GM23338 (cell line): ENCODE measurements around the gene PRPSAP1. TPM values are rescaled to one million over a fixed set of nuclear protein-coding genes. Genes with fewer than 3 reads are reported as not detected.

Experiments
- ATAC-seq: fragments of 200-7000 bp; cut with Tn5 transposase; 3 replicates; pipeline ENCODE4 v1.9.1; 2020
- DNase-seq: peaks from one replicate; pipeline ENCODE4 v3.0.0-alpha.2; 2015; ENCODE audit warnings: low spot score
- H2AFZ ChIP-seq: fragments of 200-600 bp; sonication (generic); 2 replicates; pipeline ENCODE4 v1.8.0; 2016; ENCODE audit warnings: antibody characterized with exemption, mild to moderate bottlenecking, moderate library complexity
- H3F3A ChIP-seq: fragments of 200-600 bp; sonication (generic); replicated peaks from 2 replicates; pipeline ENCODE4 v1.8.0; 2017; ENCODE audit warnings: antibody characterized with exemption, mixed run types, low read depth
- H3K27ac ChIP-seq: fragments of 200-600 bp; sonication (generic); 2 replicates; pipeline ENCODE4 v1.6.1; 2016; ENCODE audit warnings: low read depth
- H3K27me3 ChIP-seq: fragments of 200-600 bp; sonication (generic); 2 replicates; pipeline ENCODE4 v1.8.0; 2016; ENCODE audit warnings: mild to moderate bottlenecking, mixed run types, moderate library complexity; ENCODE audit not compliant: insufficient read depth
- H3K36me3 ChIP-seq: fragments of 200-600 bp; sonication (generic); 2 replicates; pipeline ENCODE4 v1.8.0; 2016; ENCODE audit warnings: mild to moderate bottlenecking; ENCODE audit not compliant: insufficient read depth
- H3K4me1 ChIP-seq: fragments of 200-600 bp; sonication (generic); 2 replicates; pipeline ENCODE4 v1.8.0; 2016; ENCODE audit warnings: mild to moderate bottlenecking, moderate library complexity; ENCODE audit not compliant: insufficient read depth
- H3K4me2 ChIP-seq: fragments of 200-600 bp; sonication (generic); 2 replicates; pipeline ENCODE4 v1.7.1; 2017; ENCODE audit warnings: mixed run types
- H3K4me3 ChIP-seq: fragments of 200-600 bp; sonication (generic); 2 replicates; pipeline ENCODE4 v1.6.1; 2016; ENCODE audit warnings: mixed run types
- H3K79me2 ChIP-seq: fragments of 200-600 bp; sonication (generic); replicated peaks from 2 replicates; pipeline ENCODE4 v1.8.0; 2017; ENCODE audit warnings: mild to moderate bottlenecking; ENCODE audit not compliant: insufficient read depth
- H3K9me2 ChIP-seq: fragments of 200-600 bp; sonication (generic); 2 replicates; pipeline ENCODE4 v1.8.0; 2017; ENCODE audit not compliant: insufficient read depth
- H4K20me1 ChIP-seq: fragments of 200-600 bp; sonication (generic); replicated peaks from 2 replicates; pipeline ENCODE4 v1.8.0; 2017; ENCODE audit warnings: mild to moderate bottlenecking; ENCODE audit not compliant: insufficient read depth
- H3K27ac Mint-ChIP-seq: 2 replicates; pipeline ENCODE4 v1.8.0; 2020; ENCODE audit warnings: inconsistent platforms, mild to moderate bottlenecking, moderate library complexity, mixed read lengths
- H3K27me3 Mint-ChIP-seq: 3 replicates; pipeline ENCODE4 v1.8.0; 2022; ENCODE audit warnings: low read depth, mild to moderate bottlenecking, moderate library complexity, mixed read lengths, inconsistent platforms; ENCODE audit not compliant: insufficient read depth, poor library complexity
- H3K36me3 Mint-ChIP-seq: 3 replicates; pipeline ENCODE4 v1.8.0; 2021; ENCODE audit warnings: low read depth, mild to moderate bottlenecking, inconsistent platforms, moderate library complexity, mixed read lengths
- H3K4me1 Mint-ChIP-seq: 3 replicates; pipeline ENCODE4 v1.8.0; 2020; ENCODE audit warnings: mild to moderate bottlenecking, inconsistent platforms, mixed read lengths
- H3K4me3 Mint-ChIP-seq: 3 replicates; pipeline ENCODE4 v1.8.0; 2021; ENCODE audit warnings: moderate library complexity, mild to moderate bottlenecking, inconsistent platforms, mixed read lengths
- H3K9me3 Mint-ChIP-seq: 3 replicates; pipeline ENCODE4 v1.8.0; 2020; ENCODE audit warnings: moderate library complexity, mild to moderate bottlenecking, inconsistent platforms, mixed read lengths
- CREB1 ChIP-seq: fragments of 250-450 bp; sonication (Bioruptor Pico); IDR thresholded peaks from 2 replicates; pipeline ENCODE4 v1.5.0; 2020; ENCODE audit warnings: low read depth, mild to moderate bottlenecking, moderate library complexity
- EZH2 ChIP-seq: fragments of 200-600 bp; sonication (generic); IDR thresholded peaks from one replicate; pipeline ENCODE4 v1.8.0; 2017; ENCODE audit warnings: antibody characterized with exemption, mild to moderate bottlenecking, low read depth; ENCODE audit not compliant: unreplicated experiment
- EZH2phosphoT487 ChIP-seq: fragments of 200-600 bp; sonication (generic); IDR thresholded peaks from one replicate; pipeline ENCODE4 v1.8.1; 2018; ENCODE audit warnings: antibody characterized with exemption; ENCODE audit not compliant: unreplicated experiment
- JUNB ChIP-seq: IDR thresholded peaks from one replicate; pipeline ENCODE4 v1.6.1; 2016; ENCODE audit warnings: antibody characterized with exemption; ENCODE audit not compliant: unreplicated experiment
- NANOG ChIP-seq: IDR thresholded peaks from 2 replicates; pipeline ENCODE4 v1.6.1; 2016; ENCODE audit warnings: antibody characterized with exemption, borderline replicate concordance
- POLR2AphosphoS5 ChIP-seq: IDR thresholded peaks from 2 replicates; pipeline ENCODE4 v1.6.1; 2016; ENCODE audit warnings: antibody characterized with exemption, low read depth
- STAT1 ChIP-seq: IDR thresholded peaks from one replicate; pipeline ENCODE4 v1.6.1; 2016; ENCODE audit warnings: antibody characterized with exemption; ENCODE audit not compliant: unreplicated experiment
- ZNF114 ChIP-seq: fragments of 250-450 bp; sonication (Bioruptor Pico); IDR thresholded peaks from 2 replicates; pipeline ENCODE4 v1.5.0; 2020; ENCODE audit warnings: mild to moderate bottlenecking, moderate library complexity
- ZNF331 ChIP-seq: fragments of 250-450 bp; sonication (Bioruptor Pico); IDR thresholded peaks from 2 replicates; pipeline ENCODE4 v1.5.0; 2020; ENCODE audit warnings: low read depth, mild to moderate bottlenecking, moderate library complexity
- polyA plus RNA-seq: library from polyadenylated mRNA; unstranded; fragments of >200 nt; fragmentation: Nextera tagmentation; extraction: Ambion mirVana; gene quantifications from 2 replicates; pipeline ENCODE4 v1.2.1, GENCODE V29; 2016
- total RNA-seq: library from RNA; depleted of rRNA; stranded (reverse); fragments of >200 nt; shearing (Covaris generic); gene quantifications from 2 replicates; pipeline ENCODE4 v1.2.3, GENCODE V29; 2014
- TF ChIP-seq, protein P1 (sequence below), 2 experiments: fragments of 200-600 bp in 1 of 2; sonication (generic) in 1 of 2; conservative IDR thresholded peaks; 2 replicates each; pipeline versions ENCODE4 v1.5.1 to v1.6.1; 2016 to 2017; ENCODE audit warnings: antibody characterized with exemption in 2 of 2, low read depth in 2 of 2, mild to moderate bottlenecking in 2 of 2, moderate library complexity in 1 of 2
- TF ChIP-seq, protein P2 (sequence below): IDR thresholded peaks from 2 replicates; pipeline ENCODE4 v1.6.1; 2016; ENCODE audit warnings: antibody characterized with exemption
- TF ChIP-seq, protein P3 (sequence below): IDR thresholded peaks from one replicate; pipeline ENCODE4 v1.6.1; 2018; ENCODE audit warnings: antibody characterized with exemption; ENCODE audit not compliant: unreplicated experiment
- TF ChIP-seq, protein P4 (sequence below): fragments of 250-450 bp; sonication (Bioruptor Pico); IDR thresholded peaks from 2 replicates; pipeline ENCODE4 v1.5.0; 2020; ENCODE audit warnings: mild to moderate bottlenecking, moderate library complexity

PRPSAP1 gene
- total and polyA plus RNA-seq, 2 experiments from 2014 or later, result 39.5 to 58.8 TPM

DNA sequence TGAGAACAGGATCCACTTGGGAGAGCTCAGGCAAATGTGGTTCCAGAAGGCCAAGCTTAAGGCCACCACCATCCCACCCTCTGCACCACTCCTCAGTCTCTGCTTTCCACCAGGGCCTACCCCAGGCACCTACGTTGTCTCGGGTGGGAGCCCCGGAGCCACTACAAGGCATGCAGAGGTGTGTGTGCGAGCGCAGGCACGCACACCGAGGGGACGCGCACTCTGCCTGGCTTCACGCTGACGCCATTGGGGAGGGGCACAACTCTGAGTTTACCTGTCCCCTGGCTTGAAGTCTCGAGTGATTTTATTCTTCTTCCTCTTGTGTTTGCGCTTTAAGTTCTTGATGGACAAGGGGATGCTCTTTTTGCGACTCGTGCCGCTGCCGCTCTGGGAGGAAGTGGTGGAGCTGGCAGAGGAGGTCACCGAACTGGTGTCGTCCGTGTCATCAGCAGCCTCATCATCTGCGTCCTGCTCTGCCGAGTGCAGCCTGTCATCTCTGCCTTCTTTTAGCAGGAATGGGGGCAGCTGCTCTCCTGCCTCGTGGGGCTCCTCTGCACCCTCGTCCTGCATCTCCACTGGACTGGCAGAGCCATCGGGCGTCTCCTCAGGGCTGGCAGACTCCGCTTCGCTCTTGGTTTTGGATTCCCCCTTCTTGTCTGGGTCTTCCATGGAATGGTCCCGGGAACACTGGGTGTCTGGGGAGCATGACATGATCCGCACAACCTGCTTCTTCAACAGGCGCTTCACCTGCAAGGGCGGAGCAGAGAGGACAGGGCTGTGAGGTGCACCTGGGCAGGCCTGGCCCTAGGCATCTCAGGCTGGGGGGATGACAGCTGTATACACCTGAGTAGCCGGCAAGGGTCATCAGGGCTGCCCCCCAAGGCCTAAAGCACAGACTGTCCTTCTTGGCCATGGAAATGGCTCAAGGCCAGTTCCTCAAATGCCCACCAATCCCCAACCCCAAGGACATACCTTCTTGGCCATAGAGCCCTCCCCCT, 45.8 kb upstream of the PRPSAP1 start:
- Mint-ChIP-seq H3K4me1 (no peaks in the 10 kb centered on the region; the same call in 2 of the 3 replicates), H3K36me3 (peaks cover 93% of the 10 kb centered on the region), H3K27me3 (peaks cover 9% of the 10 kb centered on the region), H3K9me3 (no peaks in the 10 kb centered on the region), H3K4me3 (no peak overlapping the region), H3K27ac (no peak overlapping the region)
- Histone ChIP-seq H3K79me2 (peaks cover 4% of the 10 kb centered on the region; the same call in 1 of the 2 replicates), H3K9me2 (no peaks in the 10 kb centered on the region), H4K20me1 (peaks cover 4% of the 10 kb centered on the region; the same call in 1 of the 2 replicates), H3K27me3 (no peaks in the 10 kb centered on the region), H2AFZ (no peak overlapping the region), H3F3A (peaks cover 20% of the 10 kb centered on the region), H3K4me2 (no peak overlapping the region), H3K4me1 (no peaks in the 10 kb centered on the region), H3K4me3 (no peak overlapping the region), H3K36me3 (peaks cover 44% of the 10 kb centered on the region), H3K27ac (no peak overlapping the region)
- TF ChIP-seq, protein P1, sequence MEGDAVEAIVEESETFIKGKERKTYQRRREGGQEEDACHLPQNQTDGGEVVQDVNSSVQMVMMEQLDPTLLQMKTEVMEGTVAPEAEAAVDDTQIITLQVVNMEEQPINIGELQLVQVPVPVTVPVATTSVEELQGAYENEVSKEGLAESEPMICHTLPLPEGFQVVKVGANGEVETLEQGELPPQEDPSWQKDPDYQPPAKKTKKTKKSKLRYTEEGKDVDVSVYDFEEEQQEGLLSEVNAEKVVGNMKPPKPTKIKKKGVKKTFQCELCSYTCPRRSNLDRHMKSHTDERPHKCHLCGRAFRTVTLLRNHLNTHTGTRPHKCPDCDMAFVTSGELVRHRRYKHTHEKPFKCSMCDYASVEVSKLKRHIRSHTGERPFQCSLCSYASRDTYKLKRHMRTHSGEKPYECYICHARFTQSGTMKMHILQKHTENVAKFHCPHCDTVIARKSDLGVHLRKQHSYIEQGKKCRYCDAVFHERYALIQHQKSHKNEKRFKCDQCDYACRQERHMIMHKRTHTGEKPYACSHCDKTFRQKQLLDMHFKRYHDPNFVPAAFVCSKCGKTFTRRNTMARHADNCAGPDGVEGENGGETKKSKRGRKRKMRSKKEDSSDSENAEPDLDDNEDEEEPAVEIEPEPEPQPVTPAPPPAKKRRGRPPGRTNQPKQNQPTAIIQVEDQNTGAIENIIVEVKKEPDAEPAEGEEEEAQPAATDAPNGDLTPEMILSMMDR (conservative IDR thresholded peaks at IDR 0.05; ENCODE audit: low read depth in 2 of 2), result no peak
- TF ChIP-seq ZNF331 (CRISPR knock-in tag) (no peak), STAT1 (no peak), POLR2AphosphoS5 (no peak), CREB1 (CRISPR knock-in tag) (no peak), ZNF114 (CRISPR knock-in tag) (no peak), EZH2phosphoT487 (no peak), EZH2 (no peak), NANOG (no peak), JUNB (no peak)
- TF ChIP-seq, protein P2, sequence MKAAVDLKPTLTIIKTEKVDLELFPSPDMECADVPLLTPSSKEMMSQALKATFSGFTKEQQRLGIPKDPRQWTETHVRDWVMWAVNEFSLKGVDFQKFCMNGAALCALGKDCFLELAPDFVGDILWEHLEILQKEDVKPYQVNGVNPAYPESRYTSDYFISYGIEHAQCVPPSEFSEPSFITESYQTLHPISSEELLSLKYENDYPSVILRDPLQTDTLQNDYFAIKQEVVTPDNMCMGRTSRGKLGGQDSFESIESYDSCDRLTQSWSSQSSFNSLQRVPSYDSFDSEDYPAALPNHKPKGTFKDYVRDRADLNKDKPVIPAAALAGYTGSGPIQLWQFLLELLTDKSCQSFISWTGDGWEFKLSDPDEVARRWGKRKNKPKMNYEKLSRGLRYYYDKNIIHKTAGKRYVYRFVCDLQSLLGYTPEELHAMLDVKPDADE, result no peak
- TF ChIP-seq, protein P3, sequence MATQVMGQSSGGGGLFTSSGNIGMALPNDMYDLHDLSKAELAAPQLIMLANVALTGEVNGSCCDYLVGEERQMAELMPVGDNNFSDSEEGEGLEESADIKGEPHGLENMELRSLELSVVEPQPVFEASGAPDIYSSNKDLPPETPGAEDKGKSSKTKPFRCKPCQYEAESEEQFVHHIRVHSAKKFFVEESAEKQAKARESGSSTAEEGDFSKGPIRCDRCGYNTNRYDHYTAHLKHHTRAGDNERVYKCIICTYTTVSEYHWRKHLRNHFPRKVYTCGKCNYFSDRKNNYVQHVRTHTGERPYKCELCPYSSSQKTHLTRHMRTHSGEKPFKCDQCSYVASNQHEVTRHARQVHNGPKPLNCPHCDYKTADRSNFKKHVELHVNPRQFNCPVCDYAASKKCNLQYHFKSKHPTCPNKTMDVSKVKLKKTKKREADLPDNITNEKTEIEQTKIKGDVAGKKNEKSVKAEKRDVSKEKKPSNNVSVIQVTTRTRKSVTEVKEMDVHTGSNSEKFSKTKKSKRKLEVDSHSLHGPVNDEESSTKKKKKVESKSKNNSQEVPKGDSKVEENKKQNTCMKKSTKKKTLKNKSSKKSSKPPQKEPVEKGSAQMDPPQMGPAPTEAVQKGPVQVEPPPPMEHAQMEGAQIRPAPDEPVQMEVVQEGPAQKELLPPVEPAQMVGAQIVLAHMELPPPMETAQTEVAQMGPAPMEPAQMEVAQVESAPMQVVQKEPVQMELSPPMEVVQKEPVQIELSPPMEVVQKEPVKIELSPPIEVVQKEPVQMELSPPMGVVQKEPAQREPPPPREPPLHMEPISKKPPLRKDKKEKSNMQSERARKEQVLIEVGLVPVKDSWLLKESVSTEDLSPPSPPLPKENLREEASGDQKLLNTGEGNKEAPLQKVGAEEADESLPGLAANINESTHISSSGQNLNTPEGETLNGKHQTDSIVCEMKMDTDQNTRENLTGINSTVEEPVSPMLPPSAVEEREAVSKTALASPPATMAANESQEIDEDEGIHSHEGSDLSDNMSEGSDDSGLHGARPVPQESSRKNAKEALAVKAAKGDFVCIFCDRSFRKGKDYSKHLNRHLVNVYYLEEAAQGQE, result no peak
- TF ChIP-seq, protein P4, sequence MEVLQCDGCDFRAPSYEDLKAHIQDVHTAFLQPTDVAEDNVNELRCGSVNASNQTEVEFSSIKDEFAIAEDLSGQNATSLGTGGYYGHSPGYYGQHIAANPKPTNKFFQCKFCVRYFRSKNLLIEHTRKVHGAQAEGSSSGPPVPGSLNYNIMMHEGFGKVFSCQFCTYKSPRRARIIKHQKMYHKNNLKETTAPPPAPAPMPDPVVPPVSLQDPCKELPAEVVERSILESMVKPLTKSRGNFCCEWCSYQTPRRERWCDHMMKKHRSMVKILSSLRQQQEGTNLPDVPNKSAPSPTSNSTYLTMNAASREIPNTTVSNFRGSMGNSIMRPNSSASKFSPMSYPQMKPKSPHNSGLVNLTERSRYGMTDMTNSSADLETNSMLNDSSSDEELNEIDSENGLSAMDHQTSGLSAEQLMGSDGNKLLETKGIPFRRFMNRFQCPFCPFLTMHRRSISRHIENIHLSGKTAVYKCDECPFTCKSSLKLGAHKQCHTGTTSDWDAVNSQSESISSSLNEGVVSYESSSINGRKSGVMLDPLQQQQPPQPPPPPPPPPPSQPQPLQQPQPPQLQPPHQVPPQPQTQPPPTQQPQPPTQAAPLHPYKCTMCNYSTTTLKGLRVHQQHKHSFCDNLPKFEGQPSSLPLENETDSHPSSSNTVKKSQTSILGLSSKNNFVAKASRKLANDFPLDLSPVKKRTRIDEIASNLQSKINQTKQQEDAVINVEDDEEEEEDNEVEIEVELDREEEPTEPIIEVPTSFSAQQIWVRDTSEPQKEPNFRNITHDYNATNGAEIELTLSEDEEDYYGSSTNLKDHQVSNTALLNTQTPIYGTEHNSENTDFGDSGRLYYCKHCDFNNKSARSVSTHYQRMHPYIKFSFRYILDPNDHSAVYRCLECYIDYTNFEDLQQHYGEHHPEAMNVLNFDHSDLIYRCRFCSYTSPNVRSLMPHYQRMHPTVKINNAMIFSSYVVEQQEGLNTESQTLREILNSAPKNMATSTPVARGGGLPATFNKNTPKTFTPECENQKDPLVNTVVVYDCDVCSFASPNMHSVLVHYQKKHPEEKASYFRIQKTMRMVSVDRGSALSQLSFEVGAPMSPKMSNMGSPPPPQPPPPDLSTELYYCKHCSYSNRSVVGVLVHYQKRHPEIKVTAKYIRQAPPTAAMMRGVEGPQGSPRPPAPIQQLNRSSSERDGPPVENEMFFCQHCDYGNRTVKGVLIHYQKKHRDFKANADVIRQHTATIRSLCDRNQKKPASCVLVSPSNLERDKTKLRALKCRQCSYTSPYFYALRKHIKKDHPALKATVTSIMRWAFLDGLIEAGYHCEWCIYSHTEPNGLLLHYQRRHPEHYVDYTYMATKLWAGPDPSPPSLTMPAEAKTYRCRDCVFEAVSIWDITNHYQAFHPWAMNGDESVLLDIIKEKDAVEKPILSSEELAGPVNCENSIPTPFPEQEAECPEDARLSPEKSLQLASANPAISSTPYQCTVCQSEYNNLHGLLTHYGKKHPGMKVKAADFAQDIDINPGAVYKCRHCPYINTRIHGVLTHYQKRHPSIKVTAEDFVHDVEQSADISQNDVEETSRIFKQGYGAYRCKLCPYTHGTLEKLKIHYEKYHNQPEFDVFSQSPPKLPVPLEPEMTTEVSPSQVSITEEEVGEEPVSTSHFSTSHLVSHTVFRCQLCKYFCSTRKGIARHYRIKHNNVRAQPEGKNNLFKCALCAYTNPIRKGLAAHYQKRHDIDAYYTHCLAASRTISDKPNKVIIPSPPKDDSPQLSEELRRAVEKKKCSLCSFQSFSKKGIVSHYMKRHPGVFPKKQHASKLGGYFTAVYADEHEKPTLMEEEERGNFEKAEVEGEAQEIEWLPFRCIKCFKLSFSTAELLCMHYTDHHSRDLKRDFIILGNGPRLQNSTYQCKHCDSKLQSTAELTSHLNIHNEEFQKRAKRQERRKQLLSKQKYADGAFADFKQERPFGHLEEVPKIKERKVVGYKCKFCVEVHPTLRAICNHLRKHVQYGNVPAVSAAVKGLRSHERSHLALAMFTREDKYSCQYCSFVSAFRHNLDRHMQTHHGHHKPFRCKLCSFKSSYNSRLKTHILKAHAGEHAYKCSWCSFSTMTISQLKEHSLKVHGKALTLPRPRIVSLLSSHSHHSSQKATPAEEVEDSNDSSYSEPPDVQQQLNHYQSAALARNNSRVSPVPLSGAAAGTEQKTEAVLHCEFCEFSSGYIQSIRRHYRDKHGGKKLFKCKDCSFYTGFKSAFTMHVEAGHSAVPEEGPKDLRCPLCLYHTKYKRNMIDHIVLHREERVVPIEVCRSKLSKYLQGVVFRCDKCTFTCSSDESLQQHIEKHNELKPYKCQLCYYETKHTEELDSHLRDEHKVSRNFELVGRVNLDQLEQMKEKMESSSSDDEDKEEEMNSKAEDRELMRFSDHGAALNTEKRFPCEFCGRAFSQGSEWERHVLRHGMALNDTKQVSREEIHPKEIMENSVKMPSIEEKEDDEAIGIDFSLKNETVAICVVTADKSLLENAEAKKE (CRISPR knock-in tag), result no peak
- ATAC-seq (no peak), DNase-seq (no peak)
